AG09309 (cell line): ENCODE measurements around the gene ZNF530.
A peak's percentile ranks its signal among the peaks of the same experiment; 100 is the strongest.

Experiments
- DNase-seq: peaks from one replicate; pipeline ENCODE4 v3.0.0-alpha.2; 2010; ENCODE audit warnings: low read depth
- H3K4me3 ChIP-seq: 2 replicates; pipeline ENCODE4 v1.5.1; 2011; ENCODE audit warnings: mild to moderate bottlenecking, low read depth, low read length, moderate library complexity; ENCODE audit not compliant: control insufficient read depth
- TF ChIP-seq, protein P1 (sequence below): IDR thresholded peaks from 2 replicates; pipeline ENCODE4 v1.5.1; 2011; ENCODE audit warnings: mild to moderate bottlenecking, low read depth, low read length, inconsistent platforms; ENCODE audit not compliant: insufficient read depth, control insufficient read depth; ENCODE audit errors: missing control alignments

Gene ZNF530

DNA sequence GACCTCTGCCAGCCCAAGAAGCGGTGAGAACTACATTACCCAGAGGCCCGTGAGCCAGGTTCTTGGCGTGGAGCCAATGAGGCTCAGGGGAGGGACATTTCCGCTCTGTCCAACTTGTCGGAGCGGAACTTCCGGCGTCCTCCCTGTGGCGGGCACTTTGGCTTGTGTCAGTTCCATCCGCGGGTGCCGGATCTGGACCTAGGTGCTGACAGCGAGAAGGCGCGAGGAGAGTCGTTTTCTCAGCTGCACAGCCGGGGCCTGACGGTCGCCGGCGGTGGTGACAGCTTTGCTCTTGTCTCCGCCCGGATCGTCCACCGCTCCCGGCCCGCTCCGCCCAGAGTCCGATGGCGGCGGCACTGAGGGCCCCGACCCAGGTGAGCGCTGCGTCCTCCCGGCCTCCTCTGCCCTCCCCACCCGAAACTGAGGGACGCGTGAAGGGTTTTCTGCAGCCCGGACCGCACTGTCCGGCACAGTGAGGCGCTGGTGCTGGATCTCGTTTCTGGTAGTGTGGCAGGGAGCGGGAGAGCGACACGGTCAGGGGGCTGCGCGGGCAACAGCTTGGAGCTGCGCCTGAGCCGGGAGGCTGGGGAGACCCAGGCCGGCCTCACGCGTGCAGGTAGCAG lies at the start of gene ZNF530:
Gene ZNF530, plus strand, starts transcription at position 125 of the 623 bp plus-strand sequence. CDS start 4,461 bp downstream, outside the sequence.
- TF ChIP-seq, protein P1, sequence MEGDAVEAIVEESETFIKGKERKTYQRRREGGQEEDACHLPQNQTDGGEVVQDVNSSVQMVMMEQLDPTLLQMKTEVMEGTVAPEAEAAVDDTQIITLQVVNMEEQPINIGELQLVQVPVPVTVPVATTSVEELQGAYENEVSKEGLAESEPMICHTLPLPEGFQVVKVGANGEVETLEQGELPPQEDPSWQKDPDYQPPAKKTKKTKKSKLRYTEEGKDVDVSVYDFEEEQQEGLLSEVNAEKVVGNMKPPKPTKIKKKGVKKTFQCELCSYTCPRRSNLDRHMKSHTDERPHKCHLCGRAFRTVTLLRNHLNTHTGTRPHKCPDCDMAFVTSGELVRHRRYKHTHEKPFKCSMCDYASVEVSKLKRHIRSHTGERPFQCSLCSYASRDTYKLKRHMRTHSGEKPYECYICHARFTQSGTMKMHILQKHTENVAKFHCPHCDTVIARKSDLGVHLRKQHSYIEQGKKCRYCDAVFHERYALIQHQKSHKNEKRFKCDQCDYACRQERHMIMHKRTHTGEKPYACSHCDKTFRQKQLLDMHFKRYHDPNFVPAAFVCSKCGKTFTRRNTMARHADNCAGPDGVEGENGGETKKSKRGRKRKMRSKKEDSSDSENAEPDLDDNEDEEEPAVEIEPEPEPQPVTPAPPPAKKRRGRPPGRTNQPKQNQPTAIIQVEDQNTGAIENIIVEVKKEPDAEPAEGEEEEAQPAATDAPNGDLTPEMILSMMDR = no peak
- peak; percentile 55 for DNase-seq
- H3K4me3 ChIP-seq = peak within 1 kb of the TSS; percentile 80

DNA sequence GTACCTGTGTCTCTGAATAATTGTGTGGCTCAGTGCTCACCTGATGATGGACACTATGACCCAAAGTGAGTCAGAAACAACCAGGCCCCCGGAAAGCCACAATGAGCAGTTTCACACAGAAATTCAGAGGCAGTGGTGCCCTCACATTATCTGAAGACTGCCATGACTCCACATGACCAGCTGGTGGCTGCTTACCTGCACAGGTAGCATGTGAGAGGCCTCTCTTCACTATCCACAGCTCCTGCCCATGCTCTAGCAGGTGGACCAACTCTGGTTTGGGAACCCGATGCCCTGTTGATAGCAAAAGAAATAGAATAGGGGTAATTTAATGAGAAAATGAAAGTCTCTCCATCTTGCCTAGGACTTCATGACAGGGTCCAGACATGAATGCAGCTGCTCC lies 47.3 kb upstream of the ZNF530 start:
- TF ChIP-seq, protein P1 = no peak
- DNase-seq = no peak
- no peak overlapping the region for H3K4me3 ChIP-seq

DNA sequence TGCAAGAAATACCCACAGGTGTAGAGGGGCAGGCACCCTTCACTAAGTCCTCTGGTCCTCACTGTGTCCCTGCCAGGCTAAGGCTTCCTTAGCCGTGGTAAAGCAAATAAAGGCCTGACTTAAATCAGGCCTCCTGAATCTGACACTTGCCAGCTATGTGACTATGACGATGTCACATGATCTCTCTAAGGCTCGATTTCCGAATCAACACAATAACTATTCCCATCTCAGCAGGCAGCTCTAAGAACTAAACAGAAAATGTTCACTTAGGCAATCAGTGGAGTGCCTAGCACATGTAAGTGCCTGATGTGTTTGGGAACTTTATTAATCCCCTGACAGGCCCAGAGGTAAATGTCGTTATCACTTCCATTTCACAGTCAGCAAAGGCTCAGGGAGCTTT lies 42.0 kb upstream of the ZNF530 start:
- TF ChIP-seq, protein P1 = no peak
- DNase-seq = no peak
- H3K4me3 ChIP-seq = no peak overlapping the region

DNA sequence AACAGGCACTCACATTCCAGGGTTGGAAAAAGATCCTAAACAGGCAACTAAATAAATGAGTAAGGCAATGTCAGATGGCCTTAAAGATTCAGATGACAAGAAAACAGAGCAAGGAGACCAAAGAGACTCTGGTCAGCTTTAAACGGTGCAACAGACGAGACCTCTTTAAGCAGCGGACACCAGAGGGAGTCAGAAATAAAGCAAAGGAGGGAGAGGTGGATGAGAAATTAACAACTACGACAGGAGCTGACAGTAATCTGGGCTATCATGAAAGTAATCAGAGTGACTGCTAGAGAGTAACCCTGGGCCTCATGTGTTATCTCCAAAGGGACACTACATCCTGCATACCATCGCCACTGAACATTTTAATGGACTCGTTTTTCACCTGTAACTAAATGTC lies 41.2 kb upstream of the ZNF530 start:
- peak; percentile 4 for DNase-seq
- TF ChIP-seq, protein P1 = peak; percentile 43
- H3K4me3 ChIP-seq = peak overlapping the region; percentile 91

DNA sequence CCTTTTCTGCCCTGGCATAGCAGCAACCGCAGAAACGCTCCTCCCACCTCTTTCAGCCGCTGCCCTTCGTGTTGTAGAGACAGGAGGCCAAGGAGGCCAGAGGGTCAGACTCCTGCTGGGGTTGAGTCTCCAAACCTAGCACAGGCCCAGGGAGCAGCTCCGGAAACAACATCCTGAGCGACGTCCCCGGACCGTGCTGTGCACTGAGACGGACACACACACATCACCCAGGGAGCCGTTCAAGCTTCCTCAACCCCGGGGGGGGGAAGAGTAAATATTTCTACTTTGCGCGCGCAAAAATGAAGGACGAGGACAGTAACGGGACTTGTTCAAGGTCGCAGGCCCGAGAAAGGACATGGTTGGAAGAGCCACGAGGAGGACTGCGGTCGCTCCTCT lies 40.7 kb upstream of the ZNF530 start:
- peak overlapping the region; percentile 91 for H3K4me3 ChIP-seq
- TF ChIP-seq, protein P1 = no peak
- no peak for DNase-seq

DNA sequence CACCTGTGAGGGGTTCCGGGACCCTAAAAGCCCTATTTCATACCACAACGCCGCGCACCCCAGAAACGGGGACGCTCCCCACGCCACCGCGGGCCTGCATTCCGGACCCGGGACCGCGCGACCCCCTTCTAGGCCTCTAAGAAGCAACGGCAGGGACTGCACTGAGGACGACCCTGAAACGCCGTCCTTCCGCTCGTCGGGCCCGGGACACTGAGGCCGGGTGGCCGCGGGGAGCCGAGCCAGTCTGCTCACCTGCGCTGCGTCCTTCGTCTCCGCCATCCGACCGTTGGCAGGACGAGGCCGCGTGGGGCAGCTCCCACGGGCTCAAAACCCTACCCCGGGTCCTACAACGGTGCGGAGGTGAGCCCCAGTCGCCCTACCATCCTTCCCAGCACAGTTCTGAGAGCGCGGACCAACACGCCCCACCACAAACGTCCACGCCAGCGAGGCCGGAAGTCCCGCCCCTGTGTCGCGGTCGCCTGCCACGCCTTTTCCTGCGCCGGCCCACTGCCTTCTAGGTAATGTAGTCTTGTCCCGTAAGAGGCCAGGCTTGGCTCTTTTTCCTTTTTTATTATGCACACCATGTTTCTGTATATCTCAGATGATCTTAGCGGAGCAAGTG lies 40.2 kb upstream of the ZNF530 start, which contains the start of gene ZNF550:
Gene ZNF550, minus strand, starts transcription at position 460 of the 622 bp plus-strand sequence. Its CDS starts 181 bp downstream, at position 279.
- peak; percentile 62 for DNase-seq
- TF ChIP-seq, protein P1 = no peak
- H3K4me3 ChIP-seq = peak within 1 kb of the TSS; percentile 91
